ENCODE results near the gene TRMT10A.

DNA sequence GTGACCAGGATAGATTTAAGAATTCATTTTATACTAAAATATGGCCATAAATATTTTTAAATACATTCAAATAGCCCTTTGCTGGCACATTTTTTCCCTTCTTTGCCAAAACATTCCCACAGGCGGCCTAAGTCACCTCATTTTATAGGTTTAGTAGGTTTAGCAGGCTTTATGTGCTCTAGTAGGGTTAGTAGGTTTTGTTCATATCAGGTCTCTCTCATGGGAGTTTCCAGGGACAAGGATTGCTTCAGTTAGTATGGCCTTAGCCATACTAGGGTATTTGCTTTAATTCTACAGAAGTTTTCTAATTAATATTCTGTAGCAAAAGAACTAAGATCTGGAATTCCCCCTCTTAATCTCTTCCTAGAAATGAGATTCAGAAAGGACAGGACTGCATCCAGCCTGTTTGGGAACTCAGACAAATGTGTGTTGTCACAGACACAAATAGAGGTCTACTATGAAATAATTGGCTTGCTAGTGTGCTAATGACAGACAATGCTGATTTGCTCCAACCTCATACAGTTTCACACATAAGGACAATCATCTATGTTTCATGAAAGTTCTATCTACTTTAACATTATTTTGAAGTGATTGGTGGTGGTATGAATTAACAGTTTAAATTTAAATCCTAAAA is 10.0 kb upstream of the TRMT10A start:
- TF ChIP-seq YY1 (IDR thresholded peaks at IDR 0.05; ENCODE audit: insufficient read depth, insufficient read length): no peak
- no peak for TF ChIP-seq ZNF274 (IDR thresholded peaks at IDR 0.05; ENCODE audit: low read depth, low read length)
- TF ChIP-seq SUZ12 (IDR thresholded peaks at IDR 0.05; ENCODE audit: extremely low read depth, insufficient read depth, insufficient read length): no peak

Data from NT2/D1 (cell line).